Cardiac fibroblast (primary cell): ENCODE measurements around the gene UNC13C.

Source experiments
- DNase-seq, 2 donors: peaks; one replicate each; pipeline versions ENCODE4 v3.0.0 to v3.0.0-alpha.2; 2010; ENCODE audit warnings: low read depth in 2 of 2
- H3K4me3 ChIP-seq, 2 donors: replicated peaks in 1 of 2; 1 replicate in 1 of 2; 2 replicates in 1 of 2; pipeline ENCODE4 v1.5.1; 2011; ENCODE audit warnings: low read depth in 2 of 2, low read length in 2 of 2, mild to moderate bottlenecking in 2 of 2, moderate library complexity in 1 of 2
- CTCF ChIP-seq: IDR thresholded peaks from one replicate; pipeline ENCODE4 v1.5.1; 2011; ENCODE audit warnings: low read depth, mild to moderate bottlenecking, low read length, inconsistent platforms

UNC13C gene

GRCh38 chr15:54571576-54571975 lies 593.3 kb downstream of the UNC13C start:
- TF ChIP-seq CTCF: no peak
- DNase-seq: no peak
- H3K4me3 ChIP-seq: no peak overlapping the region

GRCh38 chr15:54575586-54575985 lies 597.3 kb downstream of the UNC13C start:
- no peak for TF ChIP-seq CTCF
- no peak overlapping the region for H3K4me3 ChIP-seq
- DNase-seq: no peak

GRCh38 chr15:54576298-54576935 lies 598.2 kb downstream of the UNC13C start:
- TF ChIP-seq CTCF: no peak
- H3K4me3 ChIP-seq: no peak overlapping the region
- DNase-seq: no peak

- no peak for TF ChIP-seq CTCF
- no peak overlapping the region for H3K4me3 ChIP-seq
- no peak for DNase-seq
Measured at GRCh38 chr15:54577476-54578250, 599.4 kb downstream of the UNC13C start.

- DNase-seq: no peak
- no peak for TF ChIP-seq CTCF
- H3K4me3 ChIP-seq: no peak overlapping the region
Measured at GRCh38 chr15:54579855-54580254, 601.6 kb downstream of the UNC13C start.

- DNase-seq: no peak
- H3K4me3 ChIP-seq: no peak overlapping the region
- TF ChIP-seq CTCF: no peak
Measured at GRCh38 chr15:54580643-54581042, 602.4 kb downstream of the UNC13C start.
